Measurements from ENCODE around the gene SLC27A6. TPM values are rescaled to one million over a fixed set of nuclear protein-coding genes. Genes with fewer than 3 reads are reported as not detected.

Gene SLC27A6
- total and polyA plus RNA-seq, 2 experiments from 2014 or later = 2.0 to 4.8 TPM

GRCh38 chr5:129065721-129066120, 100.4 kb downstream of the SLC27A6 start (continued):
- TF ChIP-seq, protein P1, sequence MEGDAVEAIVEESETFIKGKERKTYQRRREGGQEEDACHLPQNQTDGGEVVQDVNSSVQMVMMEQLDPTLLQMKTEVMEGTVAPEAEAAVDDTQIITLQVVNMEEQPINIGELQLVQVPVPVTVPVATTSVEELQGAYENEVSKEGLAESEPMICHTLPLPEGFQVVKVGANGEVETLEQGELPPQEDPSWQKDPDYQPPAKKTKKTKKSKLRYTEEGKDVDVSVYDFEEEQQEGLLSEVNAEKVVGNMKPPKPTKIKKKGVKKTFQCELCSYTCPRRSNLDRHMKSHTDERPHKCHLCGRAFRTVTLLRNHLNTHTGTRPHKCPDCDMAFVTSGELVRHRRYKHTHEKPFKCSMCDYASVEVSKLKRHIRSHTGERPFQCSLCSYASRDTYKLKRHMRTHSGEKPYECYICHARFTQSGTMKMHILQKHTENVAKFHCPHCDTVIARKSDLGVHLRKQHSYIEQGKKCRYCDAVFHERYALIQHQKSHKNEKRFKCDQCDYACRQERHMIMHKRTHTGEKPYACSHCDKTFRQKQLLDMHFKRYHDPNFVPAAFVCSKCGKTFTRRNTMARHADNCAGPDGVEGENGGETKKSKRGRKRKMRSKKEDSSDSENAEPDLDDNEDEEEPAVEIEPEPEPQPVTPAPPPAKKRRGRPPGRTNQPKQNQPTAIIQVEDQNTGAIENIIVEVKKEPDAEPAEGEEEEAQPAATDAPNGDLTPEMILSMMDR (conservative IDR thresholded peaks at IDR 0.05; ENCODE audit: low read depth in 2 of 2) = no peak
- TF ChIP-seq ZNF114 (CRISPR knock-in tag; IDR thresholded peaks at IDR 0.05) (no peak), ZNF331 (CRISPR knock-in tag; IDR thresholded peaks at IDR 0.05; ENCODE audit: low read depth) (no peak), STAT1 (IDR thresholded peaks at IDR 0.05; ENCODE audit: unreplicated experiment) (no peak), EZH2 (IDR thresholded peaks at IDR 0.05; ENCODE audit: low read depth, unreplicated experiment) (no peak), EZH2phosphoT487 (IDR thresholded peaks at IDR 0.05; ENCODE audit: unreplicated experiment) (no peak), CREB1 (CRISPR knock-in tag; IDR thresholded peaks at IDR 0.05; ENCODE audit: low read depth) (no peak)

DNA sequence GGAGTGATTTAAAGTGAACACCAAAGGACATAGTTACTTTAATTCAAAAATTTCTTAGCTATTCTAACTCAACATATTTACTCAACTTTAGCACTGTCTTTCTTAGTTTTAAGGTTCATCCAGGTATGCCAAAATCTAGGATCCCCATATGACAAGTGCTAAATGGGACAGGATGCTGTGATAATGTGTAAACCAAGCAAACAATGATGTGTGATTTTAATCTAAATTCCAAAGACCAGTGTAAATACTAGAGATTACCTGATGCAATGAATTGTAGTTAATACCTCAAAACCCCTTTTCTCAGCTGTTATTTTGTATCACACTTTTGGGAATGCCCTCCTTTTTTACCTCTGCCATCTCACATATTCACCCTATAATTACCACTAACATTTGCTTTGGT, 102.5 kb downstream of the SLC27A6 start:
- no peak overlapping the region for H3K4me3 ChIP-seq
- H3K4me2 ChIP-seq = no peak overlapping the region
- Mint-ChIP-seq H3K27me3 (ENCODE audit: insufficient read depth, low read depth, poor library complexity) (no peaks in the 10 kb centered on the region), H3K27ac (no peak overlapping the region), H3K4me1 (no peaks in the 10 kb centered on the region), H3K9me3 (no peaks in the 10 kb centered on the region), H3K4me3 (no peak overlapping the region), H3K36me3 (ENCODE audit: low read depth) (no peaks in the 10 kb centered on the region)
- no peaks in the 10 kb centered on the region for H3K9me2 ChIP-seq (ENCODE audit: insufficient read depth)
- ATAC-seq (no peak), DNase-seq (ENCODE audit: low spot score) (no peak)
- no peaks in the 10 kb centered on the region for H3K27me3 ChIP-seq (ENCODE audit: insufficient read depth)
- H3K36me3 ChIP-seq (ENCODE audit: insufficient read depth) = no peaks in the 10 kb centered on the region
- no peak overlapping the region for H3K27ac ChIP-seq (ENCODE audit: low read depth)
- no peaks in the 10 kb centered on the region for H3F3A ChIP-seq (replicated peaks; ENCODE audit: low read depth)
- no peaks in the 10 kb centered on the region for H4K20me1 ChIP-seq (replicated peaks; ENCODE audit: insufficient read depth)
- no peaks in the 10 kb centered on the region for H3K4me1 ChIP-seq (ENCODE audit: insufficient read depth)
- H2AFZ ChIP-seq = no peak overlapping the region
- no peaks in the 10 kb centered on the region for H3K79me2 ChIP-seq (replicated peaks; ENCODE audit: insufficient read depth)
- TF ChIP-seq EZH2phosphoT487 (IDR thresholded peaks at IDR 0.05; ENCODE audit: unreplicated experiment) (no peak), REST (IDR thresholded peaks at IDR 0.05; ENCODE audit: unreplicated experiment) (no peak), STAT1 (IDR thresholded peaks at IDR 0.05; ENCODE audit: unreplicated experiment) (no peak), ZNF462 (CRISPR knock-in tag; IDR thresholded peaks at IDR 0.05) (no peak), CREB1 (CRISPR knock-in tag; IDR thresholded peaks at IDR 0.05; ENCODE audit: low read depth) (no peak), NANOG (IDR thresholded peaks at IDR 0.05; ENCODE audit: borderline replicate concordance) (no peak), POLR2AphosphoS5 (IDR thresholded peaks at IDR 0.05; ENCODE audit: low read depth) (no peak), EZH2 (IDR thresholded peaks at IDR 0.05; ENCODE audit: low read depth, unreplicated experiment) (no peak), ZNF331 (CRISPR knock-in tag; IDR thresholded peaks at IDR 0.05; ENCODE audit: low read depth) (no peak)
- TF ChIP-seq, protein P1 (conservative IDR thresholded peaks at IDR 0.05; ENCODE audit: low read depth in 2 of 2) = no peak

Data from GM23338 (cell line).